NCI-H2227 (cell line): ENCODE data around the gene MTHFR.

Experiments
- DNase-seq: peaks from one replicate; lab custom pipeline; 2025; ENCODE audit not compliant: unreplicated experiment; lab: John Stamatoyannopoulos, UW

The MTHFR gene

DNA sequence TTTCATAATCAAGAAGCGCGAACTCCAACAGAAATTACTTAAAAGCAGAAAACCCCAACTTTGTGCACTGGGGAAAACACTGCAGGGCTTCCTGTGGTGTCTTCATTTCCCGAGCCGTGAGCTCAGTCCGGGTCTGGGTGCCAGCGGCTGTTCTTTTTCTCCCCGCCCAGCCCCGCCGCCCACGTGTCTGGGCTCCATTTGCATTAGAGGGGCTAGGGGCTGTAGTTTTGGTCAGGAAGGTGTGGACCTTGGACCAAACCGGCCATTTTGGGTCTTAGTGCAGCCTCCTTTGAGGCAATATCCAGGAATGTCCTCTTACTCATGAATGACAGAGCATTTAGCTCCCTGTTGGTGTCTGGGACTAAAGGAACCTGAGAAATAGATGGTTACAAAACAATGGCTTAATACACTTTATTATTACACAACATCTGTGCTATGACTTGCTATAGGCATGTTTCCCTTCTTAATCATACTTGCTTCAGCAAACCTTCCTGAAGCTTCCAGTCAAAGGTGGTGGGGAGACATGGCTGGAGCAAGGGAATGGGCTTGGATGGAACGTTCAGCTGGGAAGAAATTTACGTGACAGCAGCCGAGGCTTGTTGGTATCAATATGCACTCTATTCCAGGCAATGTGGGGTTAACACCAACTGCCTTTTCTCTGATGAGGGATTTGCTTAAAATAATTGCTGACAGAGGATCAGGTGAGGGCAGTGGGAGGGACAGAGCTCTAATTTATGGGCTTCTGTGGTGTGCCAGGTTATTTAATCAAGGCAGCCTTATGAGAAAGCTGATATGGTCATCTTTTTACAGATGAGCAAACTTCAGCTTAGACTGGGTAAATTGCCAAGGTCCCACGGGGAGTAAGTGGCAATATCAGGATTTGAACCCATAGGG lies 68.8 kb downstream of the MTHFR start:
- peak; percentile 38 for DNase-seq

GRCh38 chr1:11735854-11736745 lies 69.7 kb downstream of the MTHFR start, which contains the start of gene AGTRAP:
Gene AGTRAP (plus strand): TSS chr1:11736136. CDS start chr1:11736209, 73 bp downstream.
- peak; percentile 97 for DNase-seq
